ENCODE measurements around the gene CTDSP2.

DNA sequence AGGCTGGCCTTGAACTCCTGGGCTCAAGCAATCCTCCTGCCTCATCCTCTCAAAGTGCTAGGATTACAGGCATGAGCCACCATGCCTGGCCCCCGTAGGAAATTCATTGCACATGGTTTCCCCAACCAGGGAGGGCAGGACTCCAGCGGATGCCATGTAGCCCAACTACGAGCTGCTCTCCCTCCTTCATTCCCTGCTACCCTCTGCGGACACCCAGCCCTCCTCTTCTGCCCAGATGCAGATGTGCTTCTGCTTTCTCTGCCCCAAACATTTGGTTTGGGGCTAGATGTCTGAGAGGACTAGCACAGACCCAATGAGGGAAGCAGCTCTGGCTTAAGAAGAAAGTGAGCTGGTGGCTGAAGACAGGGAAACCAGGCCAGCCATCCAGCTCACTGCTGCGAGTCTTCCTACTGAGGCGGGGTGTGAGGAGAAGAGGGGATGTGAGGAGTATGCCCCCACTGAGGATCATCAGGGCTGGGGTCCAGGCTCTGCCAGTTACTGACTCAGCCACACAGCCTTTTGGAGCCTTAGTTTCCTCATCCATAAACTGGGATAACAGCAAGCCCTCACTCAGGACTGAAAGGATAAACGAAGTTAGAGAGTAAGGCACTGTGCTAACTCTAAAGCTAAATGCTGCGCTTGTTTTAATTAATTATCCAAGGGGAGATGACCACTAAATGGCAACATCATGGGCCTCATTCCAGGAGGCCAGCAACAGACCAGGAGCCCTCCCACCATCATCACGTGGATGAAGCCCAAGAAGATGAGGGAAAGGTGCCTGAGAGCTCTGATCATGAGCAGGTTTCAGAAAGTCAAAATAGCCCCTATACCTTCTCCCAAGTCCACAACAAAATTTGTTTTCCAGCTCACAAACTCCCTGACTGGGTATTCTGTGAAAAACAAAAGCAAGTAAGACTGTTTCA lies 10.9 kb downstream of the CTDSP2 start:
- TF ChIP-seq CTCF (IDR thresholded peaks at IDR 0.05) (no peak), POLR2A (IDR thresholded peaks at IDR 0.05) (no peak), POLR2AphosphoS5 (IDR thresholded peaks at IDR 0.05) (no peak), EP300 (IDR thresholded peaks at IDR 0.05) (no peak)

All from sigmoid colon (tissue), 4 donors.